Liver (tissue), 9 donors: ENCODE results near the gene SKAP1. TPM values are rescaled to one million over a fixed set of nuclear protein-coding genes. Genes with fewer than 3 reads are reported as not detected.

Experiments
- DNase-seq: peaks from one replicate; pipeline ENCODE4 v3.0.0-alpha.2; 2017; ENCODE audit warnings: low spot score
- H3K27ac ChIP-seq, 2 donors: one replicate each; pipeline ENCODE4 v1.7.0; 2013; ENCODE audit warnings: inconsistent platforms in 2 of 2, low read length in 2 of 2, control low read depth in 1 of 2, low read depth in 1 of 2, mild to moderate bottlenecking in 1 of 2
- H3K27me3 ChIP-seq, 4 donors: one replicate each; pipeline versions ENCODE4 v1.6.1 to v1.7.0; 2013; ENCODE audit warnings: low read length in 3 of 4, inconsistent platforms in 1 of 4, mild to moderate bottlenecking in 1 of 4, moderate library complexity in 1 of 4; ENCODE audit not compliant: control insufficient read depth in 4 of 4, insufficient read depth in 4 of 4
- H3K36me3 ChIP-seq, 4 donors: one replicate each; pipeline versions ENCODE4 v1.6.1 to v1.7.0; 2013; ENCODE audit warnings: low read length in 3 of 4, mild to moderate bottlenecking in 3 of 4, low read depth in 1 of 4, moderate library complexity in 1 of 4; ENCODE audit not compliant: control insufficient read depth in 4 of 4, insufficient read depth in 3 of 4
- H3K4me1 ChIP-seq, 4 donors: one replicate each; pipeline versions ENCODE4 v1.6.1 to v1.7.0; 2013; ENCODE audit warnings: low read length in 3 of 4, mild to moderate bottlenecking in 3 of 4, moderate library complexity in 1 of 4; ENCODE audit not compliant: control insufficient read depth in 4 of 4, insufficient read depth in 4 of 4
- H3K4me3 ChIP-seq, 3 donors: one replicate each; pipeline versions ENCODE4 v1.6.1 to v1.7.0; 2013; ENCODE audit warnings: low read length in 3 of 3, control low read depth in 1 of 3, low read depth in 1 of 3, mild to moderate bottlenecking in 1 of 3
- H3K9ac ChIP-seq, 2 donors: one replicate each; pipeline ENCODE4 v1.7.0; 2013; ENCODE audit warnings: low read length in 2 of 2, mild to moderate bottlenecking in 2 of 2, moderate library complexity in 2 of 2, control low read depth in 1 of 2, low read depth in 1 of 2
- H3K9me3 ChIP-seq, 4 donors: one replicate each; pipeline versions ENCODE4 v1.6.1 to v1.7.0; 2013; ENCODE audit warnings: low read length in 3 of 4; ENCODE audit not compliant: control insufficient read depth in 4 of 4
- ATF3 ChIP-seq: IDR thresholded peaks from 2 replicates; pipeline ENCODE4 v1.6.1; 2016; ENCODE audit warnings: antibody characterized with exemption
- CTCF ChIP-seq: fragments of 150-350 bp; IDR thresholded peaks from 2 replicates; pipeline ENCODE4 v1.5.1; 2017; ENCODE audit warnings: improper control_type of control experiment, low read depth, low read length; ENCODE audit not compliant: missing input control
- FOXA1 ChIP-seq: IDR thresholded peaks from 2 replicates; pipeline ENCODE4 v1.6.1; 2016; ENCODE audit warnings: antibody characterized with exemption
- FOXA2 ChIP-seq: IDR thresholded peaks from 2 replicates; pipeline ENCODE4 v1.6.1; 2016; ENCODE audit warnings: antibody characterized with exemption
- GABPA ChIP-seq, 2 donors: IDR thresholded peaks in 1 of 2; conservative IDR thresholded peaks in 1 of 2; 2 replicates each; pipeline ENCODE4 v1.6.1; 2016; ENCODE audit warnings: antibody characterized with exemption in 2 of 2, mild to moderate bottlenecking in 1 of 2, moderate library complexity in 1 of 2
- HNF4A ChIP-seq, 2 donors: conservative IDR thresholded peaks; 2 replicates each; pipeline ENCODE4 v1.6.1; 2016; ENCODE audit warnings: antibody characterized with exemption in 2 of 2, mild to moderate bottlenecking in 2 of 2
- HNF4G ChIP-seq: IDR thresholded peaks from 2 replicates; pipeline ENCODE4 v1.6.1; 2016; ENCODE audit warnings: antibody characterized with exemption
- MAX ChIP-seq: IDR thresholded peaks from 2 replicates; pipeline ENCODE4 v1.6.1; 2016; ENCODE audit warnings: antibody characterized with exemption
- NR2F2 ChIP-seq: IDR thresholded peaks from 2 replicates; pipeline ENCODE4 v1.6.1; 2016; ENCODE audit warnings: antibody characterized with exemption
- RAD21 ChIP-seq, 2 donors: IDR thresholded peaks; 2 replicates each; pipeline ENCODE4 v1.6.1; 2016; ENCODE audit warnings: antibody characterized with exemption in 2 of 2, mild to moderate bottlenecking in 2 of 2
- REST ChIP-seq: IDR thresholded peaks from 2 replicates; pipeline ENCODE4 v1.6.1; 2016; ENCODE audit warnings: antibody characterized with exemption, mild to moderate bottlenecking
- SP1 ChIP-seq: IDR thresholded peaks from 2 replicates; pipeline ENCODE4 v1.6.1; 2018; ENCODE audit warnings: antibody characterized with exemption, mild to moderate bottlenecking
- TAF1 ChIP-seq: conservative IDR thresholded peaks from 2 replicates; pipeline ENCODE4 v1.6.1; 2016; ENCODE audit warnings: antibody characterized with exemption, mild to moderate bottlenecking
- ZBTB33 ChIP-seq: IDR thresholded peaks from 2 replicates; pipeline ENCODE4 v1.6.1; 2016; ENCODE audit warnings: antibody characterized with exemption
- WGBS: extraction: QIAGEN DNeasy Blood & Tissue Kit; methylation state at CpG from one replicate; pipeline ENCODE4 v1.1.7; 2013; 5-methylcytosine and 5-hydroxymethylcytosine counted together
- polyA plus RNA-seq, 2 donors: library from polyadenylated mRNA; stranded (reverse) in 1 of 2; unstranded in 1 of 2; fragments of 200-250 nt in 1 of 2; fragments of >200 nt in 1 of 2; fragmentation: Nextera tagmentation in 1 of 2; extraction: Ambion mirVana in 1 of 2; gene quantifications; one replicate each; pipeline versions ENCODE4 v1.2.1 to v1.2.3, GENCODE V29; 2013 to 2015
- total RNA-seq, 2 donors: library from RNA; depleted of rRNA; stranded (reverse); fragments of >200 nt; gene quantifications; one replicate each; pipeline ENCODE4 v1.2.3, GENCODE V29; 2014
- donor health status: healthy.
- donor health status: healthy.
- donor health status: healthy.
- donor health status: healthy.
- donor health status: healthy.

Gene SKAP1
- total and polyA plus RNA-seq, 4 donors: 2.5 to 20.8 (median 11.3) TPM

GRCh38 chr17:48244121-48244711 lies 185.8 kb downstream of the SKAP1 start:
- WGBS: 55% methylated on average over 3 of the region's 3 CpGs
- Histone ChIP-seq H3K4me1 (no peaks in the 10 kb centered on the region), H3K9ac (no peak overlapping the region), H3K9me3 (no peaks in the 10 kb centered on the region), H3K27ac (no peak overlapping the region), H3K36me3 (no peaks in the 10 kb centered on the region), H3K27me3 (no peaks in the 10 kb centered on the region), H3K4me3 (no peak overlapping the region)
- no peak for TF ChIP-seq CTCF
- TF ChIP-seq MAX: no peak
- TF ChIP-seq FOXA2: no peak
- no peak for TF ChIP-seq ATF3
- TF ChIP-seq NR2F2: no peak
- TF ChIP-seq FOXA1: no peak
- TF ChIP-seq REST: no peak
- no peak for TF ChIP-seq HNF4G
- TF ChIP-seq HNF4A (conservative IDR thresholded peaks at IDR 0.05): no peak
- no peak for TF ChIP-seq TAF1
- no peak for TF ChIP-seq ZBTB33
- TF ChIP-seq RAD21 (IDR thresholded peaks at IDR 0.05): no peak
- no peak for TF ChIP-seq GABPA (IDR thresholded peaks at IDR 0.05 in 1 of 2, conservative IDR thresholded peaks at IDR 0.05 in 1 of 2)
- no peak for DNase-seq

- DNase-seq: no peak
- Histone ChIP-seq H3K27me3 (no peaks in the 10 kb centered on the region), H3K9me3 (no peaks in the 10 kb centered on the region), H3K36me3 (no peaks in the 10 kb centered on the region), H3K27ac (no peak overlapping the region), H3K9ac (no peak overlapping the region), H3K4me3 (no peak overlapping the region), H3K4me1 (no peaks in the 10 kb centered on the region)
- TF ChIP-seq SP1 (no peak), CTCF (no peak)
- 73% methylated on average over 7 of the region's 7 CpGs for WGBS
These were observed 188.1 kb downstream of the SKAP1 start for GRCh38 chr17:48241770-48242497.
